GM12878 (cell line): ENCODE results near the gene SULT1C4. TPM values are rescaled to one million over a fixed set of nuclear protein-coding genes. Genes with fewer than 3 reads are reported as not detected.

Experiments used
- ATAC-seq: fragments of 200-7000 bp; cut with Tn5 transposase; 3 replicates; pipeline ENCODE4 v1.9.1; 2020; ENCODE audit warnings: mild to moderate bottlenecking, moderate library complexity
- BruUV-seq: library from RNA; stranded (reverse); fragments of 400-500 nt; replicated peaks from 2 replicates; lab custom pipeline; 2021; lab: Mats Ljungman, UMichigan
- CTCF ChIA-PET: fragments of 300-600 bp; sonication (Branson Sonifier 250); formaldehyde crosslinking; extraction: SDS; loops from one replicate; lab custom pipeline; 2021; ENCODE audit warnings: inconsistent platforms; lab: Yijun Ruan, JAX
- POLR2A ChIA-PET: fragments of 350-600 bp; formaldehyde crosslinking; extraction: SDS; loops from one replicate; lab custom pipeline; 2021; ENCODE audit warnings: inconsistent platforms; lab: Charles Lee
- RAD21 ChIA-PET: fragments of 300-600 bp; sonication (Branson Sonifier 250); formaldehyde crosslinking; loops from one replicate; lab custom pipeline; 2023; ENCODE audit warnings: antibody characterized with exemption; ENCODE audit not compliant: unreplicated experiment; lab: Charles Lee
- SMC1A ChIA-PET: fragments of 300-600 bp; sonication (Branson Sonifier 250); formaldehyde crosslinking; loops from one replicate; lab custom pipeline; 2023; ENCODE audit not compliant: unreplicated experiment, uncharacterized antibody; lab: Charles Lee
- DNase-seq: peaks from one replicate; pipeline ENCODE4 v3.0.0-alpha.2; 2011; ENCODE audit warnings: low read depth, low spot score
- FAIRE-seq: peaks from 3 replicates; lab custom pipeline; 2011; peaks lifted over from hg19 to GRCh38; lab: Jason Lieb, UNC
- H2AFZ ChIP-seq: 2 replicates; pipeline ENCODE4 v1.6.0; 2011; ENCODE audit warnings: low read depth, low read length, control low read depth; ENCODE audit not compliant: control insufficient read depth
- H3K27ac ChIP-seq: 2 replicates; pipeline ENCODE4 v1.5.1; 2011; ENCODE audit warnings: control low read depth; ENCODE audit not compliant: control insufficient read depth, insufficient read depth
- H3K27me3 ChIP-seq, 2 experiments: replicated peaks in 1 of 2; 2 replicates each; pipeline versions ENCODE4 v1.6.0 to v1.6.1; 2011; ENCODE audit warnings: low read length in 1 of 2; ENCODE audit not compliant: control insufficient read depth in 2 of 2, insufficient read depth in 2 of 2
- H3K36me3 ChIP-seq, 2 experiments: 2 replicates each; pipeline ENCODE4 v1.5.1; 2011; ENCODE audit warnings: low read length in 1 of 2; ENCODE audit not compliant: control insufficient read depth in 2 of 2, insufficient read depth in 2 of 2
- H3K4me1 ChIP-seq: 2 replicates; pipeline ENCODE4 v1.6.1; 2011; ENCODE audit warnings: mild to moderate bottlenecking, low read length, moderate library complexity, mixed read lengths; ENCODE audit not compliant: control insufficient read depth, insufficient read depth
- H3K4me2 ChIP-seq: 2 replicates; pipeline ENCODE4 v1.6.0; 2011; ENCODE audit warnings: control low read depth; ENCODE audit not compliant: control insufficient read depth, insufficient read depth
- H3K4me3 ChIP-seq: fragments of 200-600 bp; sonication (generic); 2 replicates; pipeline ENCODE4 v1.5.1; 2016
- H3K79me2 ChIP-seq: 2 replicates; pipeline ENCODE4 v1.6.0; 2011; ENCODE audit warnings: low read length; ENCODE audit not compliant: control insufficient read depth, insufficient read depth
- H3K9ac ChIP-seq: 2 replicates; pipeline ENCODE4 v1.8.0; 2011; ENCODE audit warnings: low read length, control low read depth, mixed read lengths; ENCODE audit not compliant: control insufficient read depth, insufficient read depth
- H3K9me3 ChIP-seq: replicated peaks from 3 replicates; pipeline ENCODE4 v1.5.1; 2011; ENCODE audit warnings: mild to moderate bottlenecking, low read length; ENCODE audit not compliant: control insufficient read depth, insufficient read depth
- H4K20me1 ChIP-seq: 2 replicates; pipeline ENCODE4 v1.6.0; 2011; ENCODE audit not compliant: control insufficient read depth, insufficient read depth
- BCL3 ChIP-seq: IDR thresholded peaks from 2 replicates; pipeline ENCODE4 v1.6.1; 2011; ENCODE audit warnings: borderline replicate concordance, low read depth, mild to moderate bottlenecking, moderate library complexity, low read length; ENCODE audit not compliant: insufficient read depth, poor library complexity, severe bottlenecking
- BMI1 ChIP-seq: fragments of 450-650 bp; IDR thresholded peaks from 2 replicates; pipeline ENCODE4 v1.6.1; 2016; ENCODE audit warnings: mild to moderate bottlenecking, moderate library complexity, borderline replicate concordance
- FOXM1 ChIP-seq: IDR thresholded peaks from 2 replicates; pipeline ENCODE4 v1.6.1; 2012; ENCODE audit warnings: low read depth, mild to moderate bottlenecking, inconsistent platforms, low read length, moderate library complexity
- HDAC2 ChIP-seq: fragments of 200-600 bp; sonication (generic); IDR thresholded peaks from 2 replicates; pipeline ENCODE4 v1.6.1; 2017
- NRF1 ChIP-seq: conservative IDR thresholded peaks from 2 replicates; pipeline ENCODE4 v1.6.1; 2011; ENCODE audit warnings: mild to moderate bottlenecking, low read depth, low read length, improper control_type of control experiment
- POLR2AphosphoS2 ChIP-seq: IDR thresholded peaks from 2 replicates; pipeline ENCODE4 v1.6.1; 2011; ENCODE audit warnings: low read depth, mild to moderate bottlenecking, low read length, improper control_type of control experiment, moderate library complexity
- POU2F2 ChIP-seq: IDR thresholded peaks from 3 replicates; pipeline ENCODE4 v1.6.1; 2011; ENCODE audit warnings: low read depth, mild to moderate bottlenecking, low read length, borderline replicate concordance
- STAT3 ChIP-seq: IDR thresholded peaks from 2 replicates; pipeline ENCODE4 v1.6.1; 2011; ENCODE audit warnings: low read depth, low read length, improper control_type of control experiment
- ZBTB33 ChIP-seq: fragments of 450-650 bp; IDR thresholded peaks from 2 replicates; pipeline ENCODE4 v1.6.1; 2017; ENCODE audit warnings: mild to moderate bottlenecking
- WGBS: methylation state at CpG from one replicate; pipeline ENCODE4 v1.1.6; 2016; ENCODE audit warnings: low lambda C conversion rate; ENCODE audit not compliant: insufficient replicate concordance, insufficient coverage; ENCODE audit errors: missing lambda C conversion rate; 5-methylcytosine and 5-hydroxymethylcytosine counted together
- in situ Hi-C: fragments of 300-500 bp; cut with MboI; formaldehyde crosslinking; loops from 9 replicates; pipeline ENCODE4 v1.14.3; 2018; ENCODE audit warnings: mixed read lengths
- intact Hi-C: fragments of 100-400 bp; cut with micrococcal nuclease; formaldehyde crosslinking; loops from one replicate; pipeline ENCODE4 v1.14.2; 2022; ENCODE audit not compliant: unreplicated experiment
- polyA plus RNA-seq, 11 experiments: library from polyadenylated mRNA; depleted of rRNA in 4 of 11; unstranded in 6 of 11; stranded (reverse) in 5 of 11; fragments of >200 nt; fragmentation: Nextera tagmentation in 4 of 11; fragmentation: Illumina TruSeq in 1 of 11; extraction: Ambion mirVana in 4 of 11; extraction: Trizol in 1 of 11; gene quantifications; 1 replicate in 1 of 11; 2 replicates in 10 of 11; pipeline versions ENCODE4 v1.2.1 to v1.2.3, GENCODE V29; 2011 to 2016; ENCODE audit warnings: inconsistent platforms in 2 of 11, missing spikeins in 2 of 11, low read depth in 1 of 11
- total RNA-seq, 4 experiments: library from RNA; depleted of rRNA in 3 of 4; stranded (reverse); fragments of >200 nt in 3 of 4; fragmentation: Illumina TruSeq in 1 of 4; extraction: Trizol in 1 of 4; gene quantifications; 2 replicates each; pipeline versions ENCODE4 v1.2.1 to v1.2.3, GENCODE V29; 2013 to 2021
- TF ChIP-seq, protein P1 (sequence below): IDR thresholded peaks from 2 replicates; pipeline ENCODE4 v1.6.1; 2012; ENCODE audit warnings: low read depth, low read length, improper control_type of control experiment
- TF ChIP-seq, protein P2 (sequence below), 3 experiments: IDR thresholded peaks in 2 of 3; conservative IDR thresholded peaks in 1 of 3; 2 replicates each; pipeline ENCODE4 v1.5.1; 2011; ENCODE audit warnings: low read depth in 3 of 3, low read length in 3 of 3, mild to moderate bottlenecking in 3 of 3, control low read depth in 2 of 3, moderate library complexity in 2 of 3, inconsistent platforms in 1 of 3, mixed read lengths in 1 of 3; ENCODE audit not compliant: control insufficient read depth in 2 of 3, insufficient read depth in 1 of 3; ENCODE audit errors: extremely low read depth in 1 of 3

The SULT1C4 gene
- total and polyA plus RNA-seq, 10 of the 15 experiments (the other 5 are each of a cell fraction or from before 2014, with no cell fraction given) = 0.04 TPM; not detected in 9

DNA sequence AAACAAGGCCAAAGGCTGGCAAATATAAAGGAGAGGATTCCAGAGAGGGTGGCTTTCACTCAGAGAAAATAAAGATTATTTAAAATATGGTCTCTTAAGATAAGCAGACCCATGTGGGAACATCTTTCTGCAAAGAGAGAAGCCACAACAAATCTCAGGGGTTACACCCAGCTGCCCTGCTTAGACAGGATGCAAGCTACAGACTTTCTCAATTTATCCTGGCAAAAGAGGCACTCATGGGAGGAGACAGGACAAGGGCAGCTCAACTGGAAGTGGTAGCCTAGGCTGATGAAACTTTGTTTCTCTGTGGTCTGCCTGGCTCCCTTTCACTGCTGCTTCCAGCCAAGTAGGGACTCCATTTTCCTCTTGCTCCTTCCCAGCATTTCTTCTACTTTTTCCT lies 25.9 kb upstream of the SULT1C4 start:
- H3K4me3 ChIP-seq = no peak overlapping the region
- H2AFZ ChIP-seq = no peak overlapping the region
- H3K4me1 ChIP-seq = no peaks in the 10 kb centered on the region
- H3K9me3 ChIP-seq = no peaks in the 10 kb centered on the region
- no peak overlapping the region for H3K9ac ChIP-seq
- H3K27me3 ChIP-seq = peaks cover 0 to under 1% of the 10 kb centered on the region in 2 experiments; a peak in 1 of 4 replicates
- no TSS peak for BruUV-seq
- RAD21 ChIA-PET = interaction anchor here (1.5 kb wide), 1 partner anchor 232 kb away, joined by 8 read pairs; no protein-coding TSS in a partner anchor
- CTCF ChIA-PET = interaction anchor here (1.2 kb wide), 2 partner anchors 225 to 243 kb away, joined by 3 read pairs; no protein-coding TSS in a partner anchor
- H3K79me2 ChIP-seq = no peaks in the 10 kb centered on the region
- H3K27ac ChIP-seq = no peak overlapping the region
- TF ChIP-seq NRF1 (no peak), ZBTB33 (no peak)
- in situ Hi-C loops (no loop called here), intact Hi-C loops (loop anchor here (5.0 kb wide), 2 partner anchors 95 to 285 kb away; partner anchors contain the start of gene GCC2)
- ATAC-seq (no peak), FAIRE-seq (no peak), DNase-seq (no peak)
- H4K20me1 ChIP-seq = no peaks in the 10 kb centered on the region
- POLR2A ChIA-PET = no interaction called here
- no peaks in the 10 kb centered on the region for H3K36me3 ChIP-seq
- H3K4me2 ChIP-seq = no peak overlapping the region
- SMC1A ChIA-PET = interaction anchor here (0.8 to 2.2 kb wide), 4 partner anchors 32 to 254 kb away, joined by 3 to 9 read pairs (median 3); no protein-coding TSS in a partner anchor

DNA sequence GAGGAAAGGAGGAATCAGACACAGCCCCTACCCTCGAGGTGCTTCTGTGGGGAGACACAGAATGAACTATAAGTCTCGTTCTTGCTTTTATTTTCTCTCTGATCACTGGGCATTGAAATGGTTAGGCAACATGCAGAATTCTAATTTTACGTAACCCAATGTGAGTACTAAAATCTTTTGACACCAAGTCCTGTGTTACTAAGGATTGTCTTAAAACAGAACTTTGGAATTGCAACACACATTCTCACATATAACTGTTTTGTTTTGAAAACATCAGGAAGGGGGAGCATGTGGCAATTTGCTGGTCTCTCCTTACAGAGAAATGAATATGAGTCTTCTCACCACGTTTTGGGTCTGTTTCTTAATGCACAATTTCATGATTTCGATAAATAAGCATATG lies 23.6 kb upstream of the SULT1C4 start:
- FAIRE-seq (no peak), DNase-seq (no peak), ATAC-seq (no peak)
- CTCF ChIA-PET = interaction anchor here (0.9 to 1.0 kb wide), 2 partner anchors 36 to 230 kb away, joined by 3 to 4 read pairs; no protein-coding TSS in a partner anchor
- Histone ChIP-seq H3K4me2 (no peak overlapping the region), H3K9me3 (no peaks in the 10 kb centered on the region), H3K4me1 (no peaks in the 10 kb centered on the region), H3K27me3 (no peaks in the 10 kb centered on the region; a peak in 1 of 4 replicates), H3K36me3 (no peaks in the 10 kb centered on the region), H3K79me2 (no peaks in the 10 kb centered on the region), H4K20me1 (no peaks in the 10 kb centered on the region), H3K27ac (no peak overlapping the region), H3K4me3 (no peak overlapping the region), H2AFZ (no peak overlapping the region), H3K9ac (no peak overlapping the region)
- POLR2A ChIA-PET = no interaction called here
- SMC1A ChIA-PET = interaction anchor here (1.0 to 1.9 kb wide), 3 partner anchors 9 to 230 kb away, joined by 3 to 7 read pairs (median 3); no protein-coding TSS in a partner anchor
- RAD21 ChIA-PET = interaction anchor here (1.0 to 1.1 kb wide), 2 partner anchors 10 to 230 kb away, joined by 3 read pairs; no protein-coding TSS in a partner anchor
- no TSS peak for BruUV-seq
- in situ Hi-C loops = no loop called here
- under 1% methylated on average over 5 of the region's 5 CpGs for WGBS
- intact Hi-C loops = loop anchor here (5.0 kb wide), 2 partner anchors 93 to 283 kb away; partner anchors contain the start of gene GCC2
- no peak for TF ChIP-seq FOXM1
- no peak for TF ChIP-seq POLR2AphosphoS2
- no peak for TF ChIP-seq STAT3
- TF ChIP-seq, protein P1, sequence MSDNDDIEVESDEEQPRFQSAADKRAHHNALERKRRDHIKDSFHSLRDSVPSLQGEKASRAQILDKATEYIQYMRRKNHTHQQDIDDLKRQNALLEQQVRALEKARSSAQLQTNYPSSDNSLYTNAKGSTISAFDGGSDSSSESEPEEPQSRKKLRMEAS = no peak
- TF ChIP-seq HDAC2 = no peak
- no peak for TF ChIP-seq BMI1
- no peak for TF ChIP-seq POU2F2
- TF ChIP-seq BCL3 = no peak
- TF ChIP-seq, protein P2, sequence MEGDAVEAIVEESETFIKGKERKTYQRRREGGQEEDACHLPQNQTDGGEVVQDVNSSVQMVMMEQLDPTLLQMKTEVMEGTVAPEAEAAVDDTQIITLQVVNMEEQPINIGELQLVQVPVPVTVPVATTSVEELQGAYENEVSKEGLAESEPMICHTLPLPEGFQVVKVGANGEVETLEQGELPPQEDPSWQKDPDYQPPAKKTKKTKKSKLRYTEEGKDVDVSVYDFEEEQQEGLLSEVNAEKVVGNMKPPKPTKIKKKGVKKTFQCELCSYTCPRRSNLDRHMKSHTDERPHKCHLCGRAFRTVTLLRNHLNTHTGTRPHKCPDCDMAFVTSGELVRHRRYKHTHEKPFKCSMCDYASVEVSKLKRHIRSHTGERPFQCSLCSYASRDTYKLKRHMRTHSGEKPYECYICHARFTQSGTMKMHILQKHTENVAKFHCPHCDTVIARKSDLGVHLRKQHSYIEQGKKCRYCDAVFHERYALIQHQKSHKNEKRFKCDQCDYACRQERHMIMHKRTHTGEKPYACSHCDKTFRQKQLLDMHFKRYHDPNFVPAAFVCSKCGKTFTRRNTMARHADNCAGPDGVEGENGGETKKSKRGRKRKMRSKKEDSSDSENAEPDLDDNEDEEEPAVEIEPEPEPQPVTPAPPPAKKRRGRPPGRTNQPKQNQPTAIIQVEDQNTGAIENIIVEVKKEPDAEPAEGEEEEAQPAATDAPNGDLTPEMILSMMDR (IDR thresholded peaks at IDR 0.05 in 2 of 3, conservative IDR thresholded peaks at IDR 0.05 in 1 of 3; ENCODE audit: control insufficient read depth in 2 of 3, extremely low read depth in 1 of 3, insufficient read depth in 1 of 3, low read depth in 3 of 3, low read length in 3 of 3) = no peak
